Measurements from ENCODE around the gene RFESD. TPM values are rescaled to one million over a fixed set of nuclear protein-coding genes. Genes with fewer than 3 reads are reported as not detected.

Gene RFESD
- total RNA-seq (ENCODE audit: low replicate concordance), result 1.8 and 2.3 TPM in 2 replicates

DNA sequence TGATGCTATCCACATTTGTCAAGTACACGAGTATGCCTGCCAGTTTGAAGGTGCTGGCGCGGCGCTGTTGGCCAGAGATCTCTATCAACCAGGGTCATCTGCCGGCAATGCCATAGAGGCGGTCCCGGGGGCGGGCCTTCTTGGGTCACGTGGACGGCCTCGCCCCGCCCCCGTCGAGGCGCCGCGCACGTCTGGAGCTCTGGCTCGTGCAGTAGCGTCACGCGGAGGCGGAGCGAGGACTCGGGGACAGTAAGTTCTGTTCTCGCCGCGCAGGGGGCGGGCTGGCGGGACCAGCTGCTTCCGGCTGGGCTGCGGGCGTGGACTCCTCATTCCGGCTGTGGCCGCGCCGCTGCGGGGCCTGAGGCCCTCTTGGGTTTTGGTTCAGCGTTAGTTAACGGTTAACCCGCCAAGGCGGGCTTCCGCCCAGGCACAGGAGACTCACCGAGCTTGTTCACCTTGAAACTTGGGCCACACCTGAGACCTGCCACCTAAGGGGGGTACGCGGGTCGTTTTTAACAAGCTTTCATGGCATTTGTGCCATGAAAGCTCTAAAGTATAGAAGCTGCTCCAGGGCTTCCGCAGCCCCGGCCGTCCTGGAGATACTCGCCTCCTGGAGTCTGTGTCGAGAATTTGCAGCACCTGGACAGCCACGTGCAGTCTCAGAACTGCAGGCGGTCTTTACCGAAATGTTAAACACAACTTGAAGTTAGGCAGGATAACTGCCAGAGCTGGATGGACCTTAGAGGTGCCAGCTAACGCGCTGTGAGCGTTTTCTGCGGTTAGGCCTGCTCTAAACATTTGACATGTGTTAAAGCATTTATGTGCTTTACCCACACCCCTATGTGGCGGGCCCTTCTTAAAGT is at the start of gene RFESD:
Gene RFESD, plus strand, starts transcription at position 209 of the 863 bp plus-strand sequence. CDS start 5,495 bp downstream, outside the sequence.

DNA sequence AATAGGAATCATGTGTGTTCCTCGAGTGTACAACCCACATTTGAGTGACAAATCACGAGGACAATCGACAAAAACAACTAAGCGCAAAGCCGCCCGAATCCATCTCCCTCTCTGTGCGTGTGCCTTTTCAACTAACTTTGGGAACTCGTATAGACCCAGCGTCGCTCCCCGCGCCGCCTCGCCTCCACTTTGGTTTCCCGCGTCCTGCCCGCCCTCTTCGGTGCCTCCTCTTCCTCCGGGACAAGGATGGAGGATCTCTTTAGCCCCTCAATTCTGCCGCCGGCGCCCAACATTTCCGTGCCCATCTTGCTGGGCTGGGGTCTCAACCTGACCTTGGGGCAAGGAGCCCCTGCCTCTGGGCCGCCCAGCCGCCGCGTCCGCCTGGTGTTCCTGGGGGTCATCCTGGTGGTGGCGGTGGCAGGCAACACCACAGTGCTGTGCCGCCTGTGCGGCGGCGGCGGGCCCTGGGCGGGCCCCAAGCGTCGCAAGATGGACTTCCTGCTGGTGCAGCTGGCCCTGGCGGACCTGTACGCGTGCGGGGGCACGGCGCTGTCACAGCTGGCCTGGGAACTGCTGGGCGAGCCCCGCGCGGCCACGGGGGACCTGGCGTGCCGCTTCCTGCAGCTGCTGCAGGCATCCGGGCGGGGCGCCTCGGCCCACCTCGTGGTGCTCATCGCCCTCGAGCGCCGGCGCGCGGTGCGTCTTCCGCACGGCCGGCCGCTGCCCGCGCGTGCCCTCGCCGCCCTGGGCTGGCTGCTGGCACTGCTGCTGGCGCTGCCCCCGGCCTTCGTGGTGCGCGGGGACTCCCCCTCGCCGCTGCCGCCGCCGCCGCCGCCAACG is 26.3 kb upstream of the RFESD start, which contains the start of gene GPR150:
Gene GPR150, plus strand, starts transcription at position 58 of the 840 bp plus-strand sequence. Its CDS starts 189 bp downstream, at position 247.

DNA sequence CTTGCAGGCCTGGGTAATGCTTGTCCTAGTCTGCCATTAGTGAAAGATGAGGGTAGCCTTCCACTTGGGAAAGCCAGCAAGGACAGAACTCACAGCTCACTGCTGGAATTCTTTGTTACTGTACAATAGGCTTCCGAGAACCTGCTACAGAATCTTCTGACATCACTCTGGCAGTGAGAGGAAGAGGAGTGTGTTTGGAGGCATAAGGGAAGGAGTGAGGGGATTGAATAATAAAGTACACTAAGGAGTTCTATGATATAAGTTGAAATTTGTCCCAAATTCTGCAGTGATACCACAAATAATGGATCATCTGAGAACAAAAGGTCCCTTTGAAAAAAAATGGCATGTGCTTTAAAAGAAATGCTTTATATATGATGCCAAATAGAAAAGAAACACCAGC is 36.3 kb downstream of the RFESD start, which contains the start of gene SPATA9:
Gene SPATA9, minus strand, starts transcription at position 101 of the 400 bp plus-strand sequence. CDS start 137 bp downstream, outside the sequence.

Other genes starting within 250 kb of the RFESD start
- gene SKIC3, start 91.8 kb upstream of the RFESD start, total RNA-seq (ENCODE audit: low replicate concordance), result 108 and 128 TPM in 2 replicates
- gene ARSK, start 91.7 kb upstream of the RFESD start, total RNA-seq (ENCODE audit: low replicate concordance), result 4.2 and 16.0 TPM in 2 replicates
- gene GPR150, start 26.7 kb upstream of the RFESD start, total RNA-seq (ENCODE audit: low replicate concordance), result 0.45 TPM in 1 of 2 replicates, not detected in the other
- gene SPATA9, start 36.2 kb downstream of the RFESD start, total RNA-seq (ENCODE audit: low replicate concordance), result 0.45 and 0.59 TPM in 2 replicates
- gene RHOBTB3, start 84.6 kb downstream of the RFESD start, total RNA-seq (ENCODE audit: low replicate concordance), result 180 and 603 TPM in 2 replicates
- 30.4 and 37.4 TPM in 2 replicates for gene GLRX, start 175.9 kb downstream of the RFESD start, total RNA-seq (ENCODE audit: low replicate concordance)